ENCODE results near the gene MSI2.
"Not testable (repeated sequence)": the region's sequence is repeated elsewhere in the genome, so short reads cannot be mapped to it uniquely, and the experiment has no call there.

The MSI2 gene

DNA sequence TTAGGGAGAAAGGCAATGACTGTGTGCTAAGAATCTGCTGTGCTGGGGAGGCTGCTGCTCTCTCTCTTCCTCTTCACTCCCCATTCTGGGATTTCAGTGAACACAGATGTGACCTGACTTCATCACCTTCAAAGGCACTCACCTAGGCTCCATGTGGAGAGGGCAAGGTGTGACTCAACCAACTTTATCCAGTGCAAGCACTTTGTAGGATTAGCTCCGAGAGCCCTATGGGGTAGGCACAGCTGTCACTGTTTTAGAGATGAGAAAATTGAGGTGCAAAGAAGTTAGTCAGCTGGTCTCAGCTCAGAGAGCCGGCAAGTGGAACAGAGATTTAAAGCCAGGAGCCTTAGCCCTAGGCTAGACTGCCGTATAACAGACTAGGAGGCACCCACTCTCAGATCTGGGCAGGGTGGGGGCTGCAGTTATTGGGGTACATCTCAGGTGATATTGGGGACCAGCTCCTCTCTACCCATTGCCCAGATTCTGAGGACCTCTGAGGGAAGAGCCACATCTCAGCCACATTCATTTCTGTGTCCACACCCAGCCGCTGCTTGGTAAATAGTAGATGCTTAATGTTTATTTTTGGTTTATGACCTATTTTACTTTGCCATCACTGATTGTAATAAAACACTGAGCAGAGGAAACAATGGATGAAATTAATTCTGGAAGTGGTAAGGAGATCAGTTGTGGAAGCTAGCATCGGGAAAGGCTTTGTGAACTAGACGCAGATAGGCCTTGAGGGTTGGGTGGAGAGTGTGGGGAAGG lies 350.0 kb downstream of the MSI2 start:
- no peak for DNase-seq

- no peak for DNase-seq
These were observed 351.3 kb downstream of the MSI2 start for GRCh38 chr17:57607553-57608120.

GRCh38 chr17:57608369-57609124 lies 352.2 kb downstream of the MSI2 start:
- DNase-seq, result no peak

- DNase-seq, result no peak
These were observed 353.0 kb downstream of the MSI2 start for GRCh38 chr17:57609125-57609877.

GRCh38 chr17:57609878-57610270 lies 353.6 kb downstream of the MSI2 start:
- no peak for DNase-seq

- DNase-seq, result no peak
These were observed 356.1 kb downstream of the MSI2 start for GRCh38 chr17:57612202-57613071.

- DNase-seq, result no peak
These were observed 358.4 kb downstream of the MSI2 start for GRCh38 chr17:57614742-57615141.

GRCh38 chr17:57615836-57616757 lies 359.8 kb downstream of the MSI2 start:
- DNase-seq, result no peak

GRCh38 chr17:57617218-57617617 lies 360.9 kb downstream of the MSI2 start:
- no peak for DNase-seq

- DNase-seq, result peak; percentile 60
These were observed 363.0 kb downstream of the MSI2 start for GRCh38 chr17:57619061-57619937.

DNA sequence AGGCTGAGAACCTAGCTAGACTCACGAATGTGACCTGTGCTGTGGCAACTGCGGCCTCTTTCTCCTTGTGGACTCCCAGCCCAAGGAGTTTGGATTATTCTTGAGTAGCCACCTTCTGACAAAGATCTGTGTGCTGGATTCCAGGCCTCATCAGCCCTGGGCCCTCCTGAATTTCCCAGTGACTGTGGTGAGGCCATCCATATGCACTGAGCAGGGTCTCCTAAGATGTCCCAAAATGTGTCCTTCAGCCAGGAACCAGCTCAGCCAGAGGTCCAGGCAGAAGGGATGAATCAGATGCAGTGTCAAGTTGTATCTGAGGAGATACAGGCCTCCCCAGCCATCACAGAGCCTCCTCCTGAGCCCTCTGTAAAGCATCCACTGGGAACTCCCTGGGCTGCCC lies 364.3 kb downstream of the MSI2 start:
- DNase-seq, result no peak

DNA sequence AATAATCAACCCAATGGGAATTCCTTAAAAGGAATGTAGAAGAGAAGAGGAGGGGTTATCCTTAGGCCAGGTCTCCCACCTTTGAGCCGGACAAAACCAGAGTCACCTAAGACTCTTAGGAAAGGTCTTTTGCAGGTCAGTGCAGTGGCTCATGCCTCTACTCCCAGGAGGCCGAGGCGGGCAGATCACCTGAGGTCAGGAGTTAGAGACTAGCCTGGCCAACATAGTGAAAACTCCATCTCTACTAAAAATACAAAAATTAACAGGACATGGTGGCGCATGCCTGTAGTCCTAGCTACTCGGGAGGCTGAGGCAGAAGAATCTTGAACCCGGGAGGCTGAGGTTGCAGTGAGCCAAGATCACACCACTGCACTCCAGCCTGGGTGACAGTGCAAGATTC lies 365.5 kb downstream of the MSI2 start:
- not testable (repeated sequence) for DNase-seq

GRCh38 chr17:57622306-57622682 lies 366.0 kb downstream of the MSI2 start:
- DNase-seq, result no peak

GRCh38 chr17:57622683-57623433 lies 366.5 kb downstream of the MSI2 start:
- peak; percentile 69 for DNase-seq

DNA sequence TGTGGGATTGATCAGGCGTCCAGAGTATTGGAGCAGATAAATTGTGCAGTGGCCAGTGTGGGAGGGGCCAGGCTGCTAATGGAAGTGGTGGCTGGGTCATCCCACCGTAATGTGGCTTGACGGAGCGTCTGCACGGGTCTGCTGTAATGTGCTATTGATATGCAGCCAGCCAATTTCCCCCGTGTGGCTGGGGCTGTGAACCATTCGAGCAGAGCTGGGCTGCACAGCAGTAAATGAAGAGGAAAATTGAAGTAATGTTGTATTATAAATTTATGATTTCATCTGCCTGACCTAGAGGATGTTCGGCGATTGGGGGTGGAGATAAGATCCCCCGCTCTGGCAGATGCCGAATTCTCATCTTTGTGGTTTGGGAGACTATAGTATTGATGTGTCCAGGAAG lies 367.3 kb downstream of the MSI2 start:
- DNase-seq, result no peak

DNA sequence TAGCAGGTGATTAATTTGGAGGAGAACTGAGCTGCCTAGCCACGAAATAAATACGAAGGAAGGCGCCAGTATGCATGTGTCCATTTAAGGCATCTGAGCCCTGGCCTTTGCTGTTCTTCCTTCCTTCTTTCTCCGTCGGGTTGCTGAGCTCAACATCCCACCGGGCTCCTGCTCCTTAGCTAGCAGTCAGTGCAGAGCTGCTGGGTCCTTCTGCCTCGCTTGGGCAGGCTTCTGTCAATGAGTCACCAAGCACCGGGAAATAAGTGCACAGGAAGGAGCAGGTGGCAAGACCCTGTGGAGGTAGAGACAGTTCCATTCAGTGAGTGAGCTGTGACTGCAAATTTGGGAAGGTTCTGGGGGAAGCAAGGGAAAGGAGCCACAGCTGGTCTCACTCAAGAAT lies 368.1 kb downstream of the MSI2 start:
- DNase-seq, result no peak

- DNase-seq, result no peak
These were observed 369.2 kb downstream of the MSI2 start for GRCh38 chr17:57625511-57625910.

DNA sequence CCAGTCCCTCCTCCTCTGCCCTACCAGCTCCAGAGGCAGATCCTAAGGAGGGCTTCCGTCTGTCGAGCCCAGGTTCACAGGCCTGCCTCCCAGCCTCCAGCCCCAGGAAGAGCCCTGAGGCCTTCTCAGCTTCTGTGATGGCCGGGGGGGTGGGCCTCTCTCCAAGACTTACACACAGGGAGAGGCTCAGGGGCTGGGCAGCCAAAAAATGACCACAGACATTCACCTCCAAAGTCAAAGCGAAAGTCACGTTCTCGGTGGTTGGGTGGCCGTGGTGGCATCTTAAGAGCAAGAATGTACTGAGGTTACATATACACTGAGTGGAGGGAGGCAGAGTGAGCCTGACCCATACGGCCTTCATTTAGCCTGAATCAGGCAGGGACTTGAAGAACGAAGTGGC lies 369.6 kb downstream of the MSI2 start:
- no peak for DNase-seq
